ENCODE results near the gene ARSJ. TPM values are rescaled to one million over a fixed set of nuclear protein-coding genes. Genes with fewer than 3 reads are reported as not detected.

ARSJ gene
- total RNA-seq, 1 experiment from 2014 or later = 16.4 TPM

- no peak overlapping the region for H2AFZ ChIP-seq (ENCODE audit: low read length)
- CTCF ChIA-PET = no interaction called here
Observed at GRCh38 chr4:113950207-113950606, 29.2 kb downstream of the ARSJ start.

GRCh38 chr4:113947484-113947883 lies 32.0 kb downstream of the ARSJ start:
- H3K9me3 ChIP-seq (ENCODE audit: low read length) = no peaks in the 10 kb centered on the region
- H3K27ac ChIP-seq (ENCODE audit: low read length) = no peak overlapping the region
- H3K79me2 ChIP-seq (ENCODE audit: low read length) = peaks cover 5% of the 10 kb centered on the region; the same call in 1 of the 2 replicates
- no peaks in the 10 kb centered on the region for H4K20me1 ChIP-seq (ENCODE audit: low read length)
- peaks cover 27% of the 10 kb centered on the region for H3K4me1 ChIP-seq (ENCODE audit: insufficient read depth, low read length)
- no peaks in the 10 kb centered on the region for H3K27me3 ChIP-seq (ENCODE audit: low read length)
- H3F3A ChIP-seq (ENCODE audit: low read length, unreplicated experiment) = no peaks in the 10 kb centered on the region
- DNase-seq (no peak), ATAC-seq (no peak)
- BruUV-seq (replicated peaks) = no TSS peak
- no peak overlapping the region for H2AFZ ChIP-seq (ENCODE audit: low read length)
- ChIA-PET CTCF (no interaction called here), POLR2A (ENCODE audit: unreplicated experiment) (no interaction called here)
- H3K4me2 ChIP-seq (ENCODE audit: low read length) = no peak overlapping the region
- H3K9ac ChIP-seq (ENCODE audit: low read length) = no peak overlapping the region
- H3K36me3 ChIP-seq (ENCODE audit: low read depth, low read length) = no peaks in the 10 kb centered on the region; the same call in 1 of the 2 replicates
- no peaks in the 10 kb centered on the region for H3K9me2 ChIP-seq (replicated peaks; ENCODE audit: low read length)
- intact Hi-C loops (cut with micrococcal nuclease) = no loop called here
- TF ChIP-seq EZH2phosphoT487 (IDR thresholded peaks at IDR 0.05; ENCODE audit: borderline replicate concordance, low read length) (no peak), EZH2 (IDR thresholded peaks at IDR 0.05; ENCODE audit: low read length, unreplicated experiment) (no peak), CTCF (conservative IDR thresholded peaks at IDR 0.05; ENCODE audit: low read depth, low read length) (no peak)
- no peak overlapping the region for H3K4me3 ChIP-seq (ENCODE audit: low read length)

More at GRCh38 chr4:113950207-113950606, 29.2 kb downstream of the ARSJ start:
- ATAC-seq (no peak), DNase-seq (no peak)
- Histone ChIP-seq H3K36me3 (ENCODE audit: low read depth, low read length) (no peaks in the 10 kb centered on the region; the same call in 1 of the 2 replicates), H3K9me2 (replicated peaks; ENCODE audit: low read length) (no peaks in the 10 kb centered on the region), H4K20me1 (ENCODE audit: low read length) (no peaks in the 10 kb centered on the region), H3K4me3 (ENCODE audit: low read length) (no peak overlapping the region), H3K27me3 (ENCODE audit: low read length) (no peaks in the 10 kb centered on the region), H3K9ac (ENCODE audit: low read length) (no peak overlapping the region), H3K79me2 (ENCODE audit: low read length) (peaks cover 10% of the 10 kb centered on the region; the same call in 1 of the 2 replicates), H3K27ac (ENCODE audit: low read length) (no peak overlapping the region), H3F3A (ENCODE audit: low read length, unreplicated experiment) (no peaks in the 10 kb centered on the region), H3K9me3 (ENCODE audit: low read length) (no peaks in the 10 kb centered on the region), H3K4me2 (ENCODE audit: low read length) (no peak overlapping the region), H3K4me1 (ENCODE audit: insufficient read depth, low read length) (peaks cover 27% of the 10 kb centered on the region)
- POLR2A ChIA-PET (ENCODE audit: unreplicated experiment) = no interaction called here
- intact Hi-C loops (cut with micrococcal nuclease) = no loop called here
- TF ChIP-seq EZH2 (IDR thresholded peaks at IDR 0.05; ENCODE audit: low read length, unreplicated experiment) (no peak), CTCF (conservative IDR thresholded peaks at IDR 0.05; ENCODE audit: low read depth, low read length) (no peak), EZH2phosphoT487 (IDR thresholded peaks at IDR 0.05; ENCODE audit: borderline replicate concordance, low read length) (no peak)
- no TSS peak for BruUV-seq (replicated peaks)

GRCh38 chr4:113945906-113946305 lies 33.5 kb downstream of the ARSJ start:
- peak; percentile 50 for DNase-seq
- peak; percentile 74 for ATAC-seq
- CTCF ChIA-PET = no interaction called here

More at GRCh38 chr4:113945906-113946305, 33.5 kb downstream of the ARSJ start:
- Histone ChIP-seq H3K36me3 (ENCODE audit: low read depth, low read length) (no peaks in the 10 kb centered on the region), H3F3A (ENCODE audit: low read length, unreplicated experiment) (no peaks in the 10 kb centered on the region), H4K20me1 (ENCODE audit: low read length) (no peaks in the 10 kb centered on the region), H3K4me3 (ENCODE audit: low read length) (peak overlapping the region; percentile 23; the same call in 1 of the 2 replicates), H3K9ac (ENCODE audit: low read length) (peak overlapping the region; percentile 12; the same call in 1 of the 2 replicates), H3K79me2 (ENCODE audit: low read length) (peaks cover 10% of the 10 kb centered on the region; the same call in 1 of the 2 replicates), H3K9me2 (replicated peaks; ENCODE audit: low read length) (no peaks in the 10 kb centered on the region), H3K27me3 (ENCODE audit: low read length) (no peaks in the 10 kb centered on the region), H3K4me1 (ENCODE audit: insufficient read depth, low read length) (peaks cover 27% of the 10 kb centered on the region), H2AFZ (ENCODE audit: low read length) (no peak overlapping the region), H3K27ac (ENCODE audit: low read length) (peak overlapping the region; percentile 51), H3K4me2 (ENCODE audit: low read length) (peak overlapping the region; percentile 73), H3K9me3 (ENCODE audit: low read length) (no peaks in the 10 kb centered on the region)
- intact Hi-C loops (cut with micrococcal nuclease) = no loop called here
- POLR2A ChIA-PET (ENCODE audit: unreplicated experiment) = interaction anchor here (0.6 kb wide), 1 partner anchor 159 kb away, joined by 3 read pairs; no protein-coding TSS in a partner anchor
- BruUV-seq (replicated peaks) = no TSS peak
- TF ChIP-seq EZH2 (IDR thresholded peaks at IDR 0.05; ENCODE audit: low read length, unreplicated experiment) (no peak), CTCF (conservative IDR thresholded peaks at IDR 0.05; ENCODE audit: low read depth, low read length) (no peak), EZH2phosphoT487 (IDR thresholded peaks at IDR 0.05; ENCODE audit: borderline replicate concordance, low read length) (no peak)
